ENCODE measurements around the gene TACC2.

The TACC2 gene

DNA sequence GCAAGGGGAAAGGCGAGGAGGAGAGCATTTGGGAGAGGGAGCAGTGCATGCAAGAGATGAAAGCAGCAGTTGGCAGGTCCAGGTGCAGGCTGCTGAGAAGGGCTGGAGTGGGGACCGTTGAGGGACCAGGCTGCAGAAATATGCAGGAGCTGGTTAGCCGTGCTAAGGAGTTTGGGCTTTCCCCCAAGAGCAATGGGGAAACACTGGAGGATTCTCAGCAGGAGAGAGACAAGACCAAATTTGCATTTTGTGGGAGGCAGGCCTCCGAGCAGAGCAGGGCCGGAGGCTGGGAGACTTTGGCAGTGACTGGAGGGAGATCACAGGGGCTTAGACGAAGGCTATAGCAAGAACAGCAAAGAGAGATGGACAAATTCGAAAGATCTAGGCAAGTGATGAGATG, 293.9 kb downstream of the TACC2 start:
- no peak for DNase-seq

DNA sequence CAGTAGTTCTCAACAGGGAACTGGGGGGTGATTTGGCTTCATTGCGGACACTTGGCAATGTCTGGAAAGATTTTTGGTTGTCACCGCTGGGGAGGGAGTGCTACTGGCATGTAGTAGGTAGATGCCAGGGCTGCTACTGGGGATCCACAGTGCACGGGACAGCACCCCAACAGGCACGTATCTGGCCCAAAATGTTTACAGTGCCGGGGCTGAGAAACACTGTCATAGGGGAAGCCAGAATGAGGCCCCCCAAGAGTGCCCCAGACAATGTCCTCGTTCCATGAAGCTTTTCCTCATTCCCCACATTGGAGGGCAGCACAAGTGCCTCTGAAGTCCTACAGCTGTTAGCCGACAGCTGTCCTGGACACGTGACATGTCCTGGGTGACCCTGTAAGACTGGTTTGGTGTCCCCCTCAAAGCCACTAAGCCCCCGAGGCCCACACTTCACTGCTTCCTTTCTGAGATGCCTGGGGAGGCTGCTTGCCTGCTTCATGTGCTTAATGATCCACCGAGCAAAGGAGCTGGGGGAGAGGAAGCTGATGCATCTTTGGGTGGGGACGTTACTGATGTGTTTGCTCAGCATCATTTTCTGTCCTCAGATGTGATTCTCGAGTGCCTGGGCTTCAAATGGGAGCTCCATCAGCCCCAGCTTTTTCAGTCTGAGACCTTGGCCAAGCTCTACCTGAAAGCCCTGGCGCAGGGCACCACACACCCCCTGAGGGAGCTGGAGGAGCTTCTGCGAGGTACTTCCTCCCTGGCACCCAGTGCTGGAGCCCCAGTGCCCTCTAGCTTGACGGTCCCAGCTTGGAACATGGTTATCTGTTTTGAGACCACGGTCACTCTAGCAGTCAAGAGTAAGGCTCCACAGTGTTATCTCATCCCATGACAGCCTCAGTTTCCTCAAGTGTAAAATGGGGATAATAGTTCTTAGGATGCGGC, 296.8 kb downstream of the TACC2 start:
- no peak for DNase-seq

DNA sequence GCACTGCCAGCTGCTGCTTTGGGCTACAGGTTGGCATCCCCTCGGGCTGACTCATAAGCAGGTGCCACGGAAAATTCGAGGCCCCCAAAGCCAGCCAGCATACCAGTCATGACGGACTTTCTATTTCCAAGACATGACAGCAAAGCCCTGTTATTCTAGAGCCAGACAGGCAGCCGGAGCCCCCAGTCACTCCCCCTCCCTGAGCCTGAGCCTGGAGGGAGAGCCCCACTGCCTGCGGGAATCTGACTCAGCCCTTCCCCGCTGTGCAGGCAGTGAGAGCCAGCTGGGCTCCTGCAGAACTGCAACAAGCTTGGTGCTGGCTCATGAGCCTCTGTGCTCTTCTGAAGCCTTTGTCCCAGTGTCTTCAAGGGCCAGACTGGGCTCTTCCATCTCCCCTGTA, 297.9 kb downstream of the TACC2 start:
- no peak for DNase-seq

DNA sequence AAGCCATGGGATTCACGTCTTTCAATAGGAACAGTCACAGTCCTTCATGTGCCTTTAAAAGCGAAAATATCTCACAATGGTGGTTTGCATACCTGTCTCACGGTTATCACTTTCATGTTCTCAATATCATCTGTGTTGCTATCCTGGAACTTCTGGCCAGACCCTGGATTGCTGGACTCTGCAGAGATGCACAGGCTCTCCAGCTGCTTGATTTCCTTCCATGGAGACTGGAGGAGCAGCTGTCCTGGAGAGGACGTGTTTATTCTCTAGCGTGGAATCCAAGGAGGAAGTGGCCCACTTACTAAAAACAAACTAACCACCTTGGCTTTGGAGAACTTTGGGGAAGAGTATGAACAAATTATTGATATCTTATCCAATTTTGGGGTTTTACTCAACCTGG, 298.6 kb downstream of the TACC2 start:
- no peak for DNase-seq

DNA sequence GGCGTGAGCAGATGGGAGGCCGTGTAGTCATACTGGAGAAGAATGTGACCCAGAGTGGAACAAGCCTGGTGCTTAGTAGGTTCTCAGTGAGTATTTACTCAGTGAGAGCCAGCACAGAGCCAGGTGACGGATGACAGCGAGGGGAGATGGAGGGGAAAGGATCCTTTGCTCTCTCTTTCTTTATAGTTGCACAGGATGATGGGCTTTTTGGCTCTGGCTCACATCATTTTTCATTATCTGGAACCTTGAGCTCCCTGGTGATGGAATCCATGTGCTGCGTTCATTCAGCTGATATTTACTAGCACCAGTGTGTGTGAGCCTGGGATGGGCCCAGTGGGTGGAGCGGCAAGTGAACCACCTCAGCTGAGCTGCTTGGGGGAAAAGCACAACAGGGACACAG, 299.3 kb downstream of the TACC2 start:
- DNase-seq = no peak

DNA sequence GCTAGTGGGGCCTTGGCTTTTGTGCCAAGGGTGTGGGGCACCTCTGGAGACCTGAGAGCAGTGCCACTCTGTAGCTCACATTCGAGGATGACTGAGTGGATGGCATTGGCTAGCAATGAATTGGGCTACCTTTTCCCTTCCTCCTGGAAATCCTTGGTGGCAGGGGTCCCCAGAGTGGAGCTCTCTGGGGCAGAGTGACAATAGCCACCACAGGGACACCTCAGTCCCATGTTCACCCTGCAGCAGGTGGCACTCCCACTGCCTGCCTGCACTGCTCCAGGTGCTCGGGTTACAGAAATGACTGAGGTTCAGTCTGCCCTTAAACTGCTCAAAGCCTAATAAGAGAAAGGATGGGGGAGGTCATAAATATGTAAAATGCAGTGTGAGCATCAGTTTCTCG, 300.0 kb downstream of the TACC2 start:
- DNase-seq = no peak

DNA sequence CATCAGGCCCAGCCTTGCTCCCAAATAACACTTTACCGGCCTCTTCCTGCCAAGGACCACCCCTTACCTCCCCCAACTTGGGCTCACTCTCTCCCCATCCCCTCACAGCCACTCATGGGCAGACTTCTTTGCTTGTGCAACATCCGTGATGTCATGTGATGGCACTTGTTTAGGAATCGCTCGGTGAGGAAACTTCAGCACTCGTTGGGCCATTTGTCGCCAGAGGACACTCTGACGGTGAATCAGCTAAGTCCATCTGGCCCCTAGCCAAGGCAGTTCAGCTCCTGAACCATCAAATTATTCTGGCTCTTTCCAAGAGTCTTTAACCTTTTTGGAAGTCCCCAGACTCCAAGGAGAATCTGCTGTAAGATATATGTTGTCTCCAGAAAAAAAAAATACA, 301.4 kb downstream of the TACC2 start:
- no peak for DNase-seq

DNA sequence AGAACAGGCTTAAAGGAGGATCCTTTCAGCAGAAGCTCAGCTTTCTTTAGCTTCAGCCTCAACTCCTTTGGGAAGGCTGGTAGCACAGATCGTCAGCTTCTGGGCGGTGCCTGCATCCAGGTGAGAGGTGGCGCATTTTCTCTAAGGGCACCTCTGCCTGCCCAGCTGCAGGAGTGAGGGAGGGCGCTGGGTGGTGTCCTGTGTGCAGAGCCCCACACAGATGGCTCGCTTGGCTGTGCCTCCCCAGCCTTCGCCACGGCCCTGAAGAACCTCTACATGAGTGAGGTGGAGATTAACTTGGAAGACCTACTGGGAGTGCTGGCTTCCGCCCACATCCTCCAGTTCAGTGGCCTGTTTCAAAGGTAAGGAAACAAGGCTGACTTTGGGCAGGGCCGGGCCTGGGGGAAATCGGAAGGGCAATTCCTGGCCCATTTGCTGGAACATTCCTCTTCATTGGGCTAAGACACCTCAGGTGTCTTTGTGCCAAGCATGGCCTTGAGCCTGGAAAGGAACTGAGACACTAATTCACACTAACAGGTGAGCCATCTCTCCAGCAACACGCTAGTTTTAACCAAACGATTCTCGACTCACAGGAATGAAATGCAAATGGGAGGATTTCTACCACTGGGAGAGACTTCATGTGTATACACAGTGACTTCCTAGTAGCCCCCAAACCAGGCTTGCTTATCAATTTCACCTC, 302.0 kb downstream of the TACC2 start:
- DNase-seq = no peak

DNA sequence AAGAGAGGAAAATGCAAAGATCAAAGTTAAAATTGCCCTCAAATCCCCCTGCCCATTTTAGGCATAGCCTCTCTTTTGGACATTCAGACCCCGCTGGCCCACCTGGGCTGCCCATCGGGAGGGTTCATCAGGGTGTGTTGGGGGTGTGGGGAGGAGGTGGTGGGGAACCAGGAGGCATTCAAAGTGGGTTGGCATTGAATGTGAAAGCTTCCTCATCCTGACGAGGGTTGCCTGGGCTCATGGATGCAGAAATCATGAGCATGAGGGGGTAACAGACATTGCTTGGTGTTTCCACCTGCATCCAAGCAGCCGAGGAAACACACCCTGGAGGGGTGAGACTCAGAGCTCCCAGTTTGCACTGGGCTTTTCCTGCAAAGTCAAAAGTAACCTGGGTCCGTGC, 302.8 kb downstream of the TACC2 start:
- no peak for DNase-seq

DNA sequence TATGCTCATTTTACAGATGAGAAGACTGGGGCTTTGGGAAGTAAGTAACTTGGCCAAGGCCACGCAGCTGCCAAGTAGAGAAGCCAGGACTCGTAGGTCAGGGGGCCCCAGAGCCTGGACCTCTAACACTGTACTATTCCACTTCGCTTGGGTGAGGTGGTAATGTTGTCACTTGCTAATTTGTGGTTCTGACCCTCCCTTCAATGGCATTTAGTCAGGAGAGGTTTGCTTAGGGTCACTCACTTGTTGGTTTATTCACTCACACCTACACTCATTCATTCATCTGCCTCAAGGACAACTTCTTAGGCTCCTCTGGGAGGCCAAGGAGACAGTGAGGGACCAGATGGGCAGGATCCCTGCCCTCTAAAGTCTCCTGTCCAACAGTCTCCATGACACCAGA, 303.4 kb downstream of the TACC2 start:
- no peak for DNase-seq

DNA sequence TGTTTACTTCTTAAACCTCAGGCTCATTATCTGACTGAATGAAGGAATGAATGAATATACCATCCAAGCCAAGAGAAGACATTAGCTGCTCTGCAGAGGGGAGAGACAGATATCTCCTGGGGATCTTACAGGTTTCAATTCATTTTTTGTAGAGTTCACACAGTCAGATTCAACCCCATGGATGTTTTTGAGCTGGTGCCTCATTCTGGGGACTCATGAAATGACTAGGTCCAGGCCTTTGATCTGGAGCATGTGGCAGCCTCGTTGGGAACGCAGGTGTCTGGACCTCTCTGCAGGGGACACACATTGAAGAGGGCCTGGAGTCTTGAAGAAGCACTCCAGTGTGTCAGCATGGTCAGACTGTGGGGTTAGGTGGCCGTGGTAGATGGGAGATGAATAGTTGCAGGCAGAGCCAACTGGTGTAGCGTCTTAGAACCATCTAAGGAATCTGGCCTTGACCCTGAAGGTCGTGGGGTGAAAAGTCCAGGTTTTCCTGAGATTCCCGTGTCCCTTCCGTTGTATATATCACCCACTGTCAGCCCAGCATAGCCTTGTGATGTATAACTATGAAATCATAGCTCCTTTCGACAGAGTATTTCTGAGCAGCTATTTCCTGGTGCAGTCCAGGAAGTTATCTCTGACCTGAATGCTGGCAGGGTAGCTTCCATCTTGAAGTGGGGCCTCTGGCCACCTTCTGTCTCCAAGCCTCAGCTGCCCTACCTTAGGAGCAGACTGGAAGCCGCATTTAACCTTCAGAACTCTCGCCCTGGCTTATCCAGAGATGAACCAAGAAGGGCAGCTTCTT, 304.4 kb downstream of the TACC2 start:
- peak; percentile 42 for DNase-seq

DNA sequence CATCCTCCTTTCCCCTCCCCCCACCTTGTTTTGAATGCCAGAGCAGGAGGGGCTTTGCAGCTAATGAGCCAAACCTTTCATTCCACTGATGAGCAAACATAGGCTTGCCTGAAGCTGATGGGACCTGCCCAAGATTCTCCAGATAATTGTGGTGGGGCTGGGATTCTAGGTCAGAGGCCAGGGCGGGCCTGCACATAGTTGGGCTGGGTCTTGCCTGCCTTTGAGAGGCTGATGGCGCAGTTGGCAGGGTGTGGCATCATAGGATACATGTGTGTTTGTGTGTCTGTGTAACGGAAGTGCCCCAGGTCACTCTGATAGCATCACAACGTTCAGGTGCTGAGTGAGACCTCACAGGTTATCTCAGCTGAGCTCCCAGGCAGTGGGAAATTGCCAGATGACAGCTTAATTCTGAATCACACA, 305.0 kb downstream of the TACC2 start:
- DNase-seq = no peak

DNA sequence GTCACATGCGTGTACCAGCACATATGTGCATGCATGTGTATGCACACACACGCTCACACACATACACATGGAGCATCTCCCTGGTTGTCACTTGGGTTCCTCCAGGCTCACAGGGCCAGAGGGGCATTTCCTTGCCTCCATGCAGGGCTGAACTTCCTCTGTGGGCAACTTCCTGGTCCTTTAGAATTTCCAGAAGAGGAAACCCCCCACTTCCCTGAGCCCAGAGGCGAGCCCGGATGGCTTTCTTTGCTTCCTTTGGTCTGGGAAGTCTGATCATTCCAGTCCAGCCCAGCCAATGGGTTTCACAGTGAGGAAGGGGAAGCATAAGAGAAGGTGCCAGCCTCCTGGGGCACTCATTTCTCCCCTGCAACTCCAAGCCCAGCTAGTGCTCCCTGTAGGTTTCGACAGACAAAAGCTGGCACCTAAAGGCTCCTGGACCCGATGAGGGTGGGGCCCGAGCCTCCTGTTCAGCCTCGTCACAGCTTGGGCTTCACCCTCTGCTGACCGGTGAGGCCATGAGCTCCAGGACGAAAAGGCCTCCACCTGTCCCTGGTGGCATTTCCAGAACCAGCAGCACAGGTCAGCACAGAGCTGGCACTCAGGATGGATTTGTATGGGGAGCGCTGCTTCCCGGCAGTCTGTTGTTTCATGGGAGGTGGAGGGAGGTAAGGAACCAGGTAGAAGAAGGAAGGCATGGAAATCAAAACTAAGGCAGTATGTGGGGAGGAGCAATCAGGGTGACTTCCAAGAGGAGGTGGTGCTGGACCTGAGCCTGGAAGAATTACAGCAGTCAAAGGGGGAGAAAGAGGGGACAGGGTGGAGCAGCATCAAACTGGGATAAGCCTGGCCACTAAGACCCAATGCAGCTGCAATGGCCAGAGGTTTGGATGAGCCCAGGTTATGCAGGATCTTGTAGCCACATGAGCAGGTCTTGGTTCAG, 305.8 kb downstream of the TACC2 start:
- DNase-seq = no peak

DNA sequence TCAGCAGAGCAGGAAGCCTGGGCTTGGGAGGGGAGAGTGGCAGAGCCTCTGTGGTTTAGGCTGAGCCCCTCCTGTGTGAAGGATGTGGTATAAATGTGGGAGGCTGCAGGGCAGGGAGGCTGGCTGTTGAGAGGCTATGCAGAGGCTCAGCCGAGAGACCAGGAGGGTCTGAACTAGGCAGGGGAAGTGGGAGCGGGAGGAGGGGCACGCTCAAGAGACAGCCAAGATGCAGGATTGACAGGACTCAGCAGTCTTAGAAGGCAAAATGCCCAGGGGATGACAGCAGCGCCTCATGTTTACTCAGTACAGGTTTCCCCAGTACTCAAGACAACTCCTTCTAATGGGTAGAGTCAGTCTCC, 306.5 kb downstream of the TACC2 start:
- no peak for DNase-seq

DNA sequence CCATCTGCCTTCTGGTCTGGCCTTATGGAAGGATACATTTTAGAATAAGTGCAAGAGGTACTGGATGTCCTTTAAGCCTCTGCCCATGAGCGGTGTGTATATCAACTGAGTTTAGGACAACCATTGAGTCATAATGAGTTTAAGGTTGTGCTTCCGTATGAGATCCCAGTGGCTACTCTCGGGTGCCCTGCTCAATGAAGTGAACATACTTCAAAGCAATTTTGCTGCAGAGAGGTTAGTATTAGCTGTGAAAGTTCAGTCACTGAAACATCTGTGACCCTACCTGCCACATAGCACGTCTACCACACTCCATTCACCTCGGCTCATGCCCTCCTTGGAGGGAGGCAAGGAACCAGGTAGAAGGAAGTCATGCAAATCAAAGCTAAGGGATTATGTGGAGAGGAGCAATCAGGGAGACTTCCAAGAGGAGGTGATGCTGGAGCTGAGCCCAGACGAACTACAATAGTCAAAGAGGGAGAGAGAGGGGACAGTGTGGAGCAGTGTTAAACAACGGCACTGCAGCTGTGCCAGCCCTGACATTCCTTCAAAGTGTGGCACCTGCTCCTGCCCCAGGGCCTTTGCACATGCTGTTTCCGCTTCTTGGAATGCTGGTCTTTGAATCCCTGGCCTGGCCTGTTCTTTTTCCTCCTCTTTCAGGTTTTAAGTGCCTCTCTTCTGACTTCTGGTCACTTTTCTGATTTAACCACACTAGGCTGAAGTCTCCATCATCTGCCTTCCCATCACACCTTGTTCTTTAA, 307.6 kb downstream of the TACC2 start:
- no peak for DNase-seq

DNA sequence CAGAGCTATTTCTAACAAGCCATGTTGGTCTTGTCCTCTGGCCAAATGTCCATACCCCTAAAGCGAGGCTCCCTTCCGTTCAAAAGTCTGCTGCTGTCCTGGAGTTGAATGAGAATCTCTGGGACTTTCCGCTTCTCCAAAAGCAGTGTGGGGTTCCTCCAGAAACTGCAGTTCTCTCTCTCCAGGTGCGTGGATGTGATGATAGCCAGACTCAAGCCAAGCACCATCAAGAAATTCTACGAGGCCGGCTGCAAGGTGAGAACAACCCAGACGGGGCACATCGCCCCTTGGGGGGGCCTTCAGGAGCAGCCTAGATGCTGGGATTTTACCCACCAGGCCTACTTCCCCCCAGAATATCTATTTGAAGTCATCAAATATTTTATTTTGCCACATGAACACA, 308.6 kb downstream of the TACC2 start:
- no peak for DNase-seq

DNA sequence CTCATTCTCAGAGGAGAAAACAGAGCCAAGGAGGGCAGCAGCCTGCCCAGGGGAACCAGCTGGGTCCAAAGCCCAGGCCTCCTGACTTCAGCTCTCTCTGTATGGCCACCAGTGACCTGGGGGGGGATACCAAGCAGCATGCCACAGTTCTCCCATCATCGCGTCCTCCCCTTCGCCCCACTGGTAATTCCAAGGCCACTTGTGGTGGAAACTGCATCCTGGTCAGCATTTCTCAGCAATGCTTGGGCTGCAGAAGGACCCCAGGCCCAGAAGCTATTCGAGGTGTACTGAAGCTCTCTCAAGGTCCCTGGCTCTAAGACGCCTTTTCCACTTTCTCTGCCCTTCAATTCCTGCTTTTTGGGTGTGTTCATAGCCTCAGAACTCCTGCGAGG, 309.2 kb downstream of the TACC2 start:
- DNase-seq = no peak

DNA sequence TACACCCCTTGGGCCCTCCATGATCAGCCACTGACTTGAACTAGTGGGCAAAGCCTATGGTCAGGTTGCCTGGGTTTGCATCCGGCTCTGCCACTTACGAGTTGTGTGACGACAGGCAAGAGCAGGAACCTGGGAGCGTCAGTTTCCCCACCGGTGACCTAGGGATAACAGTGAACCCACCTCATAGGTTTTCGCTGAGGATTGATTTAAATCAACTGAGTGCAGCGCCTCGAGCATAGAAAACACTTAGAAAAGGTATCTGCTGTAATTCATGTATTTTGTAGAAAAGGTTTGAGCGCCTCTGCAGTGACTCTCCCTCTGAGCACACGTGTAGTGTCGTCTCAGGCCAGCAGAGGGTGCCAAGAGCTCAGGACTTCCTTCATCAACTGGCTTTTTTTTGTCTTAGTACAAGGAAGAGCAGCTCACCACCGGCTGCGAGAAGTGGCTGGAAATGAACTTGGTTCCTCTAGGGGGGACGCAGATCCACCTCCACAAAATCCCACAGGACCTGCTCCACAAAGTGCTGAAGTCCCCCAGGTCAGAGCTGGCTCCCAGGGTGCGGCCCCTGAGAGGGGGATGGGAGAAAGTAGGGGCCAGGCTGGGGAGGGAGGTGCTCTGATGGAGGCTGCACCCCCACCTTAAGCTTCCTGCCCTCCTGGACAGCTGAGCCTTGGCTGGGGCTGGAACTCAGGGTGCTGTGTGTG, 309.8 kb downstream of the TACC2 start:
- DNase-seq = peak; percentile 90

DNA sequence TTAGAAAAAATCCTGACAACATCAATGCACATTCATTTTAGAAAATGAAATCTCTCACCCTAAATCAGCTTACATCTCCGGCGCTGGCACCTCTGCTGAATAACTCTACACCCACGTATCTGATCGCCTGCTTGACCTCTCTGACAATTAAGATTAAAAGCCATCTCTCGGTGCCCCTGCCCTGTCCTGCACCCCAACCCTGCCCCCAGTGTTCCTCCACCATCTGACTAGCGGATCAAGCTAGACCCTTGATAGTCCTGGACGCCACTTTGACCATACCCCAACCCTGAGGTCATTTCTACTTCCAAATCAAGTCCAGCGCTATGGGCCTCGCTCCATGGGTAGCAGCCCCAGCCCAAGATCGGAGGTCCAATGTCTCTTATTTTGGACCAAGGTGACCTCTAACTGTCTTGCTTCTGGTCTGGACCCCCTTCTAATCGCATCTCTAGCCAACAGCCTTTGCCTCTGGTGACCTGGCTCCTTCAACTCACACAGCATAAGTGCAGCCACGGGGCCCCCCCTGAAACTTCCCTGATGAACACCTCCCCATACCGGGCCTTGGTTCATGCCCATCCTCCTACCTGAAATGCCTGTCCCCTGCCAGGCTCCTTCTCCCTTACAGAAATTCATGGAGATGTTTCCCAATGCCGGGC, 310.6 kb downstream of the TACC2 start:
- no peak for DNase-seq

DNA sequence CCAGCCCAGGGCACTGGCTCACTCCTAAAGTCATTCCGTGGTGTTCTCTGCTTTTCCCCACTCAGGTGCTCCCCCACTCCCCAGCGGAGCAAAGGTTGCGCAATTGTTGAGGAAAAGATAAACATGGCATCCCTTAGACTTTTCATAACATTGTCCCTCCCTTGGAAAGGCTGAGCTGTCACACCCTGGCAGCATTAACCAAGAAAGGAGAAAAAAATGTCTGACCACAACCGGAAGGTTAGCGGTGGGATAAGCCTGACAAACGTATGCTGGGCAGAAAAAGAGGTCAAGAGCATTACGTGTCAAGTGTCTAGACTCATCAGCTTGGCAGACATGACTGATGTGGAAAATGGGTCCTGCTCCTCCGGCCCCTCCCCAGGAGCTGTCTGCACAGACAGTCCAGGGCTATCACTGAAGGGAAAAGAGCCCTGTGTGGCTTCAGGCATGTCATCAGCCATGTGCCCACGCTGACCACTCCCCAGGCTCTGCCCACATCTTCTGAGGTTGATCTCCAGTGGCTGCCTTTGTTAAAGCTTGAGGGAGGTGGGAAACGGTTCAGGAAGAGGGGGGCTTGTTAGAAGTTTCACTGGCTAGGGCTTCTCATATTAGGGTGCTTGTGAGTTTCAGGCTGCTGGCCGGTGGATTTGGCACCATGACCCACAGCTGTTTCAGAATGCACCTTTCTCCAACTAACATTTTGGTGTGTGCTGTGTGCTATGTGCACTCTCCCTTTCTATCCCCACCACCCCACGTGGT, 312.3 kb downstream of the TACC2 start:
- peak; percentile 86 for DNase-seq
